ENCODE results near the gene GDPD1. TPM values are rescaled to one million over a fixed set of nuclear protein-coding genes. Genes with fewer than 3 reads are reported as not detected.

The GDPD1 gene
- polyA plus RNA-seq, 2 of the 4 experiments (the other 2 are of a cell fraction) = 2.4 to 6.7 TPM

DNA sequence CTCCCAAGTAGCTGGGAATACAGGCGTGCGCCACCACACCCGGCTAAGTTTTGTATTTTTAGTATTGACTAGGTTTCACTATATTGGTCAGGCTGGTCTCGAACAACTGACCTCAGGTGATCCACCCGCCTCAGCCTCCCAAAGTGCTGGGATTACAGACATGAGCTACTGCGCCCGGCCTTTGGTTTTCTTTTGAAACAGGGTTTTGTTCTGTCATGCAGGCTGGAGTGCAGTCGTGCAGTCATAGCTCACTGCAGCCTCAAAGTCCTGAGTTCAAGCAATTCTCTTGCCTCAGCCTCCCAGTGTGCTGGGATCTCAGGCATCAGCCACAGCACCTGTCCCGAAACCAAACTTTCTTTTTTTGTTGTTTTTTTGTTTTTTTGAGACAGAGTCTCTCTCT is 39.7 kb upstream of the GDPD1 start (continued):
- TF ChIP-seq HEYL (CRISPR knock-in tag; IDR thresholded peaks at IDR 0.05) (no peak), MYC (IDR thresholded peaks at IDR 0.05; ENCODE audit: borderline replicate concordance, low read length) (no peak), TP53 (CRISPR knock-in tag; IDR thresholded peaks at IDR 0.05) (no peak), EP300 (IDR thresholded peaks at IDR 0.05) (no peak)
- TF ChIP-seq, protein P1, sequence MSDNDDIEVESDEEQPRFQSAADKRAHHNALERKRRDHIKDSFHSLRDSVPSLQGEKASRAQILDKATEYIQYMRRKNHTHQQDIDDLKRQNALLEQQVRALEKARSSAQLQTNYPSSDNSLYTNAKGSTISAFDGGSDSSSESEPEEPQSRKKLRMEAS (IDR thresholded peaks at IDR 0.05) = no peak
- TF ChIP-seq, protein P2, sequence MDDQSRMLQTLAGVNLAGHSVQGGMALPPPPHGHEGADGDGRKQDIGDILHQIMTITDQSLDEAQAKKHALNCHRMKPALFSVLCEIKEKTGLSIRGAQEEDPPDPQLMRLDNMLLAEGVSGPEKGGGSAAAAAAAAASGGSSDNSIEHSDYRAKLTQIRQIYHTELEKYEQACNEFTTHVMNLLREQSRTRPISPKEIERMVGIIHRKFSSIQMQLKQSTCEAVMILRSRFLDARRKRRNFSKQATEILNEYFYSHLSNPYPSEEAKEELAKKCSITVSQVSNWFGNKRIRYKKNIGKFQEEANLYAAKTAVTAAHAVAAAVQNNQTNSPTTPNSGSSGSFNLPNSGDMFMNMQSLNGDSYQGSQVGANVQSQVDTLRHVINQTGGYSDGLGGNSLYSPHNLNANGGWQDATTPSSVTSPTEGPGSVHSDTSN (IDR thresholded peaks at IDR 0.05) = no peak

DNA sequence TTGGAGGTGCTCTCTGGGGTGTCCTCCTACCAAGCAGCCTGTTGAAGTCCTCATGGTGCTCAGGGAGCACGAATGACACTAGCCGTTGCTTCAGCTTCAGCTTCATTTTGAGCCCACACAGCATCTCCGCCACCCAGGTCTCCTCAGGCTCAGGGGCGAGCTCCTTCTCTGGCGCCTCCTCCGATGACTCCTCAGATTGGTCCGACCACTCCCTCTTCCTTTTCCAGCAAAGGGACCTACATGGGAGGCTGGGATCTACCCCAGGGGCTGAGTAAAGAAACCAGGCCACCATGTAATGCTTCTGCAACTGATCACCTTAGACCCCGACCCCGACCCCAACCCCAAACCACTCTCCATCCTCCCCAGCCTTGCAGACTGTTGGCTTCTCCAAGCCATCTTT is 38.8 kb upstream of the GDPD1 start:
- FAIRE-seq (no peak), ATAC-seq (no peak), DNase-seq (ENCODE audit: low read depth in 1 of 2, low spot score in 1 of 2) (no peak)
- no peak for TF ChIP-seq NR3C1 (IDR thresholded peaks at IDR 0.05)
- TF ChIP-seq HOXA7 (CRISPR knock-in tag; IDR thresholded peaks at IDR 0.05) = no peak
- no peak for TF ChIP-seq FOXS1 (CRISPR knock-in tag; IDR thresholded peaks at IDR 0.05)
- TF ChIP-seq POLR2A (IDR thresholded peaks at IDR 0.05; ENCODE audit: low read length) = no peak
- TF ChIP-seq ZSCAN20 (CRISPR knock-in tag; IDR thresholded peaks at IDR 0.05) = no peak
- TF ChIP-seq EP300 (IDR thresholded peaks at IDR 0.05) = no peak
- no peak for TF ChIP-seq RAD21 (conservative IDR thresholded peaks at IDR 0.05 in 1 of 2, IDR thresholded peaks at IDR 0.05 in 1 of 2)
- no peak for TF ChIP-seq TP53 (CRISPR knock-in tag; IDR thresholded peaks at IDR 0.05)
- TF ChIP-seq HOXB13 (CRISPR knock-in tag; IDR thresholded peaks at IDR 0.05; ENCODE audit: low read depth) = no peak
- no peak for TF ChIP-seq ZC3H11A (IDR thresholded peaks at IDR 0.05)
- TF ChIP-seq, protein P3, sequence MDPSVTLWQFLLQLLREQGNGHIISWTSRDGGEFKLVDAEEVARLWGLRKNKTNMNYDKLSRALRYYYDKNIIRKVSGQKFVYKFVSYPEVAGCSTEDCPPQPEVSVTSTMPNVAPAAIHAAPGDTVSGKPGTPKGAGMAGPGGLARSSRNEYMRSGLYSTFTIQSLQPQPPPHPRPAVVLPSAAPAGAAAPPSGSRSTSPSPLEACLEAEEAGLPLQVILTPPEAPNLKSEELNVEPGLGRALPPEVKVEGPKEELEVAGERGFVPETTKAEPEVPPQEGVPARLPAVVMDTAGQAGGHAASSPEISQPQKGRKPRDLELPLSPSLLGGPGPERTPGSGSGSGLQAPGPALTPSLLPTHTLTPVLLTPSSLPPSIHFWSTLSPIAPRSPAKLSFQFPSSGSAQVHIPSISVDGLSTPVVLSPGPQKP (IDR thresholded peaks at IDR 0.05; ENCODE audit: low read depth, low read length) = no peak
- TF ChIP-seq CBX2 (IDR thresholded peaks at IDR 0.05; ENCODE audit: borderline replicate concordance, low read depth) = no peak
- TF ChIP-seq JUN (IDR thresholded peaks at IDR 0.05) = no peak
- no peak for TF ChIP-seq SREBF2 (IDR thresholded peaks at IDR 0.05)
- TF ChIP-seq RCOR1 (IDR thresholded peaks at IDR 0.05; ENCODE audit: low read depth, low read length) = no peak
- TF ChIP-seq ESRRA (IDR thresholded peaks at IDR 0.05; ENCODE audit: borderline replicate concordance, low read length) = no peak
- no peak for TF ChIP-seq HOXB5 (CRISPR knock-in tag; IDR thresholded peaks at IDR 0.05)
- TF ChIP-seq RARB (CRISPR knock-in tag; IDR thresholded peaks at IDR 0.05) = no peak
- TF ChIP-seq, protein P4, sequence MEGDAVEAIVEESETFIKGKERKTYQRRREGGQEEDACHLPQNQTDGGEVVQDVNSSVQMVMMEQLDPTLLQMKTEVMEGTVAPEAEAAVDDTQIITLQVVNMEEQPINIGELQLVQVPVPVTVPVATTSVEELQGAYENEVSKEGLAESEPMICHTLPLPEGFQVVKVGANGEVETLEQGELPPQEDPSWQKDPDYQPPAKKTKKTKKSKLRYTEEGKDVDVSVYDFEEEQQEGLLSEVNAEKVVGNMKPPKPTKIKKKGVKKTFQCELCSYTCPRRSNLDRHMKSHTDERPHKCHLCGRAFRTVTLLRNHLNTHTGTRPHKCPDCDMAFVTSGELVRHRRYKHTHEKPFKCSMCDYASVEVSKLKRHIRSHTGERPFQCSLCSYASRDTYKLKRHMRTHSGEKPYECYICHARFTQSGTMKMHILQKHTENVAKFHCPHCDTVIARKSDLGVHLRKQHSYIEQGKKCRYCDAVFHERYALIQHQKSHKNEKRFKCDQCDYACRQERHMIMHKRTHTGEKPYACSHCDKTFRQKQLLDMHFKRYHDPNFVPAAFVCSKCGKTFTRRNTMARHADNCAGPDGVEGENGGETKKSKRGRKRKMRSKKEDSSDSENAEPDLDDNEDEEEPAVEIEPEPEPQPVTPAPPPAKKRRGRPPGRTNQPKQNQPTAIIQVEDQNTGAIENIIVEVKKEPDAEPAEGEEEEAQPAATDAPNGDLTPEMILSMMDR (IDR thresholded peaks at IDR 0.05) = no peak
- TF ChIP-seq, protein P5, sequence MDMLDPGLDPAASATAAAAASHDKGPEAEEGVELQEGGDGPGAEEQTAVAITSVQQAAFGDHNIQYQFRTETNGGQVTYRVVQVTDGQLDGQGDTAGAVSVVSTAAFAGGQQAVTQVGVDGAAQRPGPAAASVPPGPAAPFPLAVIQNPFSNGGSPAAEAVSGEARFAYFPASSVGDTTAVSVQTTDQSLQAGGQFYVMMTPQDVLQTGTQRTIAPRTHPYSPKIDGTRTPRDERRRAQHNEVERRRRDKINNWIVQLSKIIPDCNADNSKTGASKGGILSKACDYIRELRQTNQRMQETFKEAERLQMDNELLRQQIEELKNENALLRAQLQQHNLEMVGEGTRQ (IDR thresholded peaks at IDR 0.05) = no peak
- Histone ChIP-seq H3K4me2 (no peak overlapping the region), H3K4me3 (no peak overlapping the region), H3K9me3 (no peaks in the 10 kb centered on the region), H3K27ac (no peak overlapping the region), H3K4me1 (no peaks in the 10 kb centered on the region)
- POLR2A ChIA-PET = no interaction called here
- 97% methylated on average over 9 of the region's 9 CpGs for WGBS (ENCODE audit: missing lambda C conversion rate)
- CTCF ChIA-PET = interaction anchor here (0.7 to 4.7 kb wide), 2 partner anchors 10 to 14 kb away, joined by 3 to 25 read pairs; no protein-coding TSS in a partner anchor

All from A549 (cell line).